K562 (cell line): Measurements from ENCODE around the gene C5orf22. TPM values are rescaled to one million over a fixed set of nuclear protein-coding genes. Genes with fewer than 3 reads are reported as not detected.

Experiments
- ATF1 ChIP-seq, 2 experiments: fragments of 450-650 bp in 1 of 2; IDR thresholded peaks; 2 replicates each; pipeline ENCODE4 v1.6.1; 2016; ENCODE audit warnings: missing compliant biosample characterization in 1 of 2, missing genetic modification characterization in 1 of 2
- HDAC1 ChIP-seq, 2 experiments: fragments of 450-650 bp; IDR thresholded peaks; 2 replicates each; pipeline ENCODE4 v1.6.1; 2016 to 2017; ENCODE audit warnings: inconsistent platforms in 1 of 2, mild to moderate bottlenecking in 1 of 2, moderate library complexity in 1 of 2
- NCOA2 ChIP-seq, 2 experiments: fragments of 450-650 bp; IDR thresholded peaks; 2 replicates each; pipeline ENCODE4 v1.6.1; 2018; ENCODE audit warnings: mild to moderate bottlenecking in 2 of 2, moderate library complexity in 1 of 2; ENCODE audit not compliant: partially characterized antibody in 2 of 2
- NUFIP1 ChIP-seq: fragments of 450-650 bp; IDR thresholded peaks from 2 replicates; pipeline ENCODE4 v1.6.1; 2018; ENCODE audit not compliant: partially characterized antibody
- ZNF696 ChIP-seq: fragments of 250-450 bp; sonication (Bioruptor Pico); conservative IDR thresholded peaks from 2 replicates; pipeline ENCODE4 v1.4.0; 2020; ENCODE audit warnings: mild to moderate bottlenecking, moderate library complexity
- ZNF780A ChIP-seq: fragments of 250-450 bp; sonication (Bioruptor Pico); IDR thresholded peaks from 2 replicates; pipeline ENCODE4 v1.5.0; 2021; ENCODE audit warnings: mild to moderate bottlenecking
- polyA plus RNA-seq, 8 experiments: library from polyadenylated mRNA; depleted of rRNA in 4 of 8; stranded (reverse) in 5 of 8; unstranded in 3 of 8; fragments of >200 nt; fragmentation: Nextera tagmentation in 2 of 8; fragmentation: Illumina TruSeq in 1 of 8; extraction: Ambion mirVana in 2 of 8; extraction: Trizol in 1 of 8; gene quantifications; 2 replicates each; pipeline versions ENCODE4 v1.2.1 to v1.2.3, GENCODE V29; 2011 to 2014; ENCODE audit warnings: inconsistent platforms in 1 of 8, missing spikeins in 1 of 8
- total RNA-seq, 7 experiments: library from RNA; depleted of rRNA in 6 of 7; stranded (reverse); fragments of >200 nt in 6 of 7; fragmentation: Illumina TruSeq in 2 of 7; extraction: Trizol in 2 of 7; gene quantifications; 2 replicates each; pipeline versions ENCODE4 v1.2.1 to v1.2.3, GENCODE V29; 2011 to 2021; ENCODE audit warnings: low replicate concordance in 1 of 7
- TF ChIP-seq, protein P1 (sequence below), 2 experiments: fragments of 450-650 bp in 1 of 2; sonication (generic) in 1 of 2; formaldehyde crosslinking in 1 of 2; IDR thresholded peaks; 2 replicates each; pipeline versions ENCODE4 v1.7.1 to v1.9.0; 2016 to 2022; ENCODE audit warnings: inconsistent platforms in 1 of 2, mild to moderate bottlenecking in 1 of 2, missing genetic modification reagents in 1 of 2

C5orf22 gene
- total and polyA plus RNA-seq, 9 of the 15 experiments (the other 6 are each of a cell fraction or from before 2014, with no cell fraction given) = 22.7 to 56.7 (median 39.3) TPM

DNA sequence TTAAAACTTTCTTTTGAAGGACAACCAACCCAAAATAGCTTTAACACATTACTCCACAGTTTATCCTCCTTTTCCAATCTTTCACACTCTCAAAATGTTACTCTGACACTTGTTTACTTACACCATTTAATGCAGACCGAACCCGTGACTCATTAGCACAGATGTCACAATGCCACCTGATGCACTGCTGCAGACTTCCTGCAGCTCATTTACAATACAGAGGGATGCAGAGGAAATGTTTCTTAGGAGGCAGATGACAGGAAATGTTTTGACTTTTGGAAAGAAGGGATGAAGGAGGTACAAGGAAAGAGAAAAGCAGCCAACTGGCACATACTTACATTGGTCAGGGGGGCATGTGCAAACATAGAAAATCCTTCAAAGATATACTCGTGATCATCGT, 39.2 kb upstream of the C5orf22 start (continued):
- TF ChIP-seq, protein P1, sequence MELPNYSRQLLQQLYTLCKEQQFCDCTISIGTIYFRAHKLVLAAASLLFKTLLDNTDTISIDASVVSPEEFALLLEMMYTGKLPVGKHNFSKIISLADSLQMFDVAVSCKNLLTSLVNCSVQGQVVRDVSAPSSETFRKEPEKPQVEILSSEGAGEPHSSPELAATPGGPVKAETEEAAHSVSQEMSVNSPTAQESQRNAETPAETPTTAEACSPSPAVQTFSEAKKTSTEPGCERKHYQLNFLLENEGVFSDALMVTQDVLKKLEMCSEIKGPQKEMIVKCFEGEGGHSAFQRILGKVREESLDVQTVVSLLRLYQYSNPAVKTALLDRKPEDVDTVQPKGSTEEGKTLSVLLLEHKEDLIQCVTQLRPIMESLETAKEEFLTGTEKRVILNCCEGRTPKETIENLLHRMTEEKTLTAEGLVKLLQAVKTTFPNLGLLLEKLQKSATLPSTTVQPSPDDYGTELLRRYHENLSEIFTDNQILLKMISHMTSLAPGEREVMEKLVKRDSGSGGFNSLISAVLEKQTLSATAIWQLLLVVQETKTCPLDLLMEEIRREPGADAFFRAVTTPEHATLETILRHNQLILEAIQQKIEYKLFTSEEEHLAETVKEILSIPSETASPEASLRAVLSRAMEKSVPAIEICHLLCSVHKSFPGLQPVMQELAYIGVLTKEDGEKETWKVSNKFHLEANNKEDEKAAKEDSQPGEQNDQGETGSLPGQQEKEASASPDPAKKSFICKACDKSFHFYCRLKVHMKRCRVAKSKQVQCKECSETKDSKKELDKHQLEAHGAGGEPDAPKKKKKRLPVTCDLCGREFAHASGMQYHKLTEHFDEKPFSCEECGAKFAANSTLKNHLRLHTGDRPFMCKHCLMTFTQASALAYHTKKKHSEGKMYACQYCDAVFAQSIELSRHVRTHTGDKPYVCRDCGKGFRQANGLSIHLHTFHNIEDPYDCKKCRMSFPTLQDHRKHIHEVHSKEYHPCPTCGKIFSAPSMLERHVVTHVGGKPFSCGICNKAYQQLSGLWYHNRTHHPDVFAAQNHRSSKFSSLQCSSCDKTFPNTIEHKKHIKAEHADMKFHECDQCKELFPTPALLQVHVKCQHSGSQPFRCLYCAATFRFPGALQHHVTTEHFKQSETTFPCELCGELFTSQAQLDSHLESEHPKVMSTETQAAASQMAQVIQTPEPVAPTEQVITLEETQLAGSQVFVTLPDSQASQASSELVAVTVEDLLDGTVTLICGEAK (IDR thresholded peaks at IDR 0.05) = no peak
- TF ChIP-seq, protein P1 (CRISPR knock-in tag; IDR thresholded peaks at IDR 0.05) = no peak
- TF ChIP-seq NUFIP1 = no peak
- TF ChIP-seq ZNF780A = no peak
- no peak for TF ChIP-seq HDAC1 (IDR thresholded peaks at IDR 0.05)
- no peak for TF ChIP-seq ATF1 (CRISPR knock-in tag; IDR thresholded peaks at IDR 0.05)
- no peak for TF ChIP-seq ATF1 (tag; IDR thresholded peaks at IDR 0.05)
- TF ChIP-seq ZNF696 (CRISPR knock-in tag) = no peak
- TF ChIP-seq NCOA2 (IDR thresholded peaks at IDR 0.05; ENCODE audit: partially characterized antibody in 2 of 2) = no peak
